Measurements from ENCODE around the gene ADD1.

The ADD1 gene, protein sequence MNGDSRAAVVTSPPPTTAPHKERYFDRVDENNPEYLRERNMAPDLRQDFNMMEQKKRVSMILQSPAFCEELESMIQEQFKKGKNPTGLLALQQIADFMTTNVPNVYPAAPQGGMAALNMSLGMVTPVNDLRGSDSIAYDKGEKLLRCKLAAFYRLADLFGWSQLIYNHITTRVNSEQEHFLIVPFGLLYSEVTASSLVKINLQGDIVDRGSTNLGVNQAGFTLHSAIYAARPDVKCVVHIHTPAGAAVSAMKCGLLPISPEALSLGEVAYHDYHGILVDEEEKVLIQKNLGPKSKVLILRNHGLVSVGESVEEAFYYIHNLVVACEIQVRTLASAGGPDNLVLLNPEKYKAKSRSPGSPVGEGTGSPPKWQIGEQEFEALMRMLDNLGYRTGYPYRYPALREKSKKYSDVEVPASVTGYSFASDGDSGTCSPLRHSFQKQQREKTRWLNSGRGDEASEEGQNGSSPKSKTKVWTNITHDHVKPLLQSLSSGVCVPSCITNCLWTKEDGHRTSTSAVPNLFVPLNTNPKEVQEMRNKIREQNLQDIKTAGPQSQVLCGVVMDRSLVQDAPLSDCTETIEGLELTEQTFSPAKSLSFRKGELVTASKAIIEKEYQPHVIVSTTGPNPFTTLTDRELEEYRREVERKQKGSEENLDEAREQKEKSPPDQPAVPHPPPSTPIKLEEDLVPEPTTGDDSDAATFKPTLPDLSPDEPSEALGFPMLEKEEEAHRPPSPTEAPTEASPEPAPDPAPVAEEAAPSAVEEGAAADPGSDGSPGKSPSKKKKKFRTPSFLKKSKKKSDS

DNA sequence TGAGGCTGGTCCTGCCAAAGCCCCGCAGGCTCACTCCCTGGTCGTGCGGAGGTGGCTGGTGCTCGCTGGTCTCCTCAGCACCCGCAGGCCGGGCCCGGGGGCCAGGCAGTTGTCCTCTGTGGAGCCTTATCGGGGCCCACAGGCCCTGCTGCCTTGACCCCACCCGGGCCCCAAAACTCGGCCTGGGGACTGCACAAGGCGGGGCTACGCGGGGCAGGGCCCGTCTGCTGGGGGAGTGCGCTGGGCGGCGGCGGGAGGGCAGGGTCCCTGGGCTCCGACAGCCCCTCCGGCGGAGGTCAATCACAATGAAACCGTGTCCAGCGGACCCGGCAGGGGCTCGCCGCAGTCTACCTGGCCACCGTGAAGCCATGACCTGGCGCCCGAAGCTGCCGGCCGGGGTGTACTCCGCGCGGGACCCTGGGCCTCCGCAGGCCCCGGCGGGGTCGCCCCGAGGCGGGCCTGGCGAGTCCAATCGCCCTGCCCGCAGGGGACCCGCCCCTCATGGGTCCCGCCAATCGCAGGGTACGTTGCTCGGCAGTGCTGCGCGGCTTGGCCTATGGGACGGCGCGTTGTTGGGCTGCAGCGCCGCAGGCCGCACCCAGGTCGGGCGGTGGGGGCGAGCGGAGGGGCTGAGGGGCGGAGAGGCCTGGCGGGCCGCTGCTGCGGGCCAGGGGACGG is at the start of gene ADD1:
ADD1 (plus strand) TSS at position 582 of the 678 bp plus-strand sequence. CDS start 32,072 bp downstream, outside the sequence.
- DNase-seq (ENCODE audit: insufficient read length, low spot score), result peak; percentile 91
- TF ChIP-seq POLR2A (IDR thresholded peaks at IDR 0.05; ENCODE audit: low read depth, low read length), result peak; percentile 68
- no peak for FAIRE-seq

DNA sequence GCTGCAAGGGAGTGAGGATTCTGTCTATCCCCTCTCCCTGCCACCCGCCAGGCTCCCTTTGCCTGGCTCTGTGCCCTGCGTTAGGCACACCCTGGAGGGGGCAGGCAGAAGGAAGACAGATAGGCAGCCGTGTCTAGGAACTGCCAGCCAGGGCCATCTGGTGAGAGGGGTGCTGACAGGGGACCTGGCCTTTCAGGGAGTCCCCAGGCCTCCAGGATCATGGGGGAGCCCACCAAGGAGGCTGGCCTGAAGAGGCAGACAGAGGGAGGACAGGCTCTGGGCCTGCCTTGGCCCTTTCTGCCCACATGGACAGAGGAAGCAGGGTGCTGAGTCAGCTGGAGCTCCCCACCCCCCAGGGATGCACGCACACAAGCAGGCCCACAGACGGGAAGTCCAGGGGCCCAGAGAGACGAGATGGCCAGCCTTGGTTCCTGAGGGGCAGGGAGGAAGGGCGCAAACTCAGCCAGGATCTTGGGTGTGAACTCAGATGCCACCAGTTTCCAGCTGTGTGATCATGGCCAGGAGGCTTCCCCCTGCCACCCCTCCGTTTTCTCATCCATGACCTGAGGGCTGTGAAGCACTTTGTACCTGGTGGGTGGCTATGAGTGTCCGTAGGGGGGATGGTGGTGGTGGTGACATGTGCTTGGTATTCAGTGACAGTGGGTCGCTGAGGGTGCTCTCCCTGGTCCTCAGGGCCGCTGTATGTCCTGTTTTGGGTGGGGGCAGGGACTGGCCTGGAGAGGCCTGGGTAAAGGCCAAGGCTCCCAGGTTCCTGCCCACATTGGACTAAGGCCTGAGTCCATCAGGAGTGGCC is 49.0 kb upstream of the ADD1 start:
- DNase-seq (ENCODE audit: insufficient read length, low spot score) (peak; percentile 45), FAIRE-seq (no peak)
- peak; percentile 64; the same call in 1 of the 2 replicates for TF ChIP-seq POLR2A (IDR thresholded peaks at IDR 0.05; ENCODE audit: low read depth, low read length)

DNA sequence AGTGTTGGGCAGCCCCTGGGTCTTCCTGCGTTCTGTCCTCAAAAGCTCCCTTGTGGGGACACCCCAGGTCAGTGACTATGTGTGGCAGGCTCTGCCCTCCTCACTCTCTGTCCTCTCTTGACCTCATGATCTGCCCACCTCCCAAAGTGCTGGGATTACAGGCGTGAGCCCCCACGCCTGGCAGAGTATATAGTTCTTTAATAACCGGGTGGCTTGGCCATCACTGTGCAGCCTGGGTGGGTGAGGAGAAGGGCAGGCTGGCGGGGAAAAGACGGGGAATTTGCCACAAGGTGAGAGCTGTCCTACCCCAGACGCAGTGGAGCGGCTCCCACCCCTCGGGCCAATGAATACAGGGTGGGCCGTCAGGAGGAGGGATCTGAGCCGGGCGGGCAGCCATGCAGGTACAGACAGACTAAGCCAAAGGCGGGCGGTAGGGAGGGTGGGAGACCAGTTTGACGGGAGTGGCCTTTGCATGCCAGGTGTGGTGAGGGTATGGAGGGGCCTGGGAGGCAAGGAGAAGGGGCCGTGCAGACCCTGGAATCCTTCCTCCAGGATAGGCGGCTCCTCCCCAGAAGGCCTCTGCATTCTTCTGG is 48.2 kb upstream of the ADD1 start:
- no peak for DNase-seq (ENCODE audit: insufficient read length, low spot score)
- no peak for FAIRE-seq
- no peak for TF ChIP-seq POLR2A (IDR thresholded peaks at IDR 0.05; ENCODE audit: low read depth, low read length)

DNA sequence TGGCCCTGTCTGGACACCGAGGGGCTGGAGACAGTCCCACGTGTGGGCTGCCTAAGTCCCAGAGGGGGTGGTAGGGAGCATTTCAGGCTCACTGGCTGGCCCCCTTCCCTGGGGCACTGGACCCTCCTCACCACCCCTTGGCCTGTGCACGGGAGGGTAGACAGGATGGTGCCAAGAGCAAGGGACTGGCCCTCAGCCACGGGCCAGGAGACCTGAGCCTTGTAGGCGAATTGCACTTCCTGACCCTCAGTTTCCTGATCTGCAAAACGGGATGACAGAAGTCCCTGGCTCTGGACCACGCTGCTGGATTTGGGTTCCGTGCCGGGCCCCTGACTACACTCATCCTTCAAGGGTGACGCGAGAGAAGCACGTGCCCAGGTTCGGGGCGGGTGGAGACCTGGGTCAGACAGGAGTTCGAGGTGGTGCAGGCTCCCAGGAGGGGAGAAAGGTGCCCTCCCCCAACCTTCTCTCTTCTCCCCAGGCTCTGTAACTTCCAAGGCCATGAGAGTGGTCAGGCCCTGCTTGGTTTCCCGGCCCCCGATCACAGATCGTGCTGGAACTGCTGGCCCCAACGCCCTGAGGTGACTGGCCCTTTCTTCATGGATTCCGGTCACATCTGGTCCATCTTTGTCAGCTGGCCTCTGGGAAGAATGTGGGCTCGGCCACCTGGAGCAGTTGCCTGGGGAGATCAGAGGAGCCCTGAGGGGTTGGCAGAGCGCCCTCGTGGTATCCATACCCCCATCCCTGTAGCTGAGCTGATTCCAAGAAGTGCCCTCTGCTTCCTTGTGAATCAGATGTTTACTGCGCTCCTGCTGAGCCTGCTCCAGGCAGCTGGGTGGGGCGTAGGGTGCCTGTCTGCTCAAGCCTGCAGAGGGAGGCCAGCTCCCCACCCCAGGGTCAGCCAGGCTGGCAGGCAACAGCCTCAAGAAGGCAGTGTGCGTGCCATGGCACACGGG is 47.5 kb upstream of the ADD1 start:
- peak; percentile 38 for FAIRE-seq
- TF ChIP-seq POLR2A (IDR thresholded peaks at IDR 0.05; ENCODE audit: low read depth, low read length), result 0 out of 2 replicates have a peak, but pooled peaks have one; percentile 34
- peak; percentile 60 for DNase-seq (ENCODE audit: insufficient read length, low spot score)

DNA sequence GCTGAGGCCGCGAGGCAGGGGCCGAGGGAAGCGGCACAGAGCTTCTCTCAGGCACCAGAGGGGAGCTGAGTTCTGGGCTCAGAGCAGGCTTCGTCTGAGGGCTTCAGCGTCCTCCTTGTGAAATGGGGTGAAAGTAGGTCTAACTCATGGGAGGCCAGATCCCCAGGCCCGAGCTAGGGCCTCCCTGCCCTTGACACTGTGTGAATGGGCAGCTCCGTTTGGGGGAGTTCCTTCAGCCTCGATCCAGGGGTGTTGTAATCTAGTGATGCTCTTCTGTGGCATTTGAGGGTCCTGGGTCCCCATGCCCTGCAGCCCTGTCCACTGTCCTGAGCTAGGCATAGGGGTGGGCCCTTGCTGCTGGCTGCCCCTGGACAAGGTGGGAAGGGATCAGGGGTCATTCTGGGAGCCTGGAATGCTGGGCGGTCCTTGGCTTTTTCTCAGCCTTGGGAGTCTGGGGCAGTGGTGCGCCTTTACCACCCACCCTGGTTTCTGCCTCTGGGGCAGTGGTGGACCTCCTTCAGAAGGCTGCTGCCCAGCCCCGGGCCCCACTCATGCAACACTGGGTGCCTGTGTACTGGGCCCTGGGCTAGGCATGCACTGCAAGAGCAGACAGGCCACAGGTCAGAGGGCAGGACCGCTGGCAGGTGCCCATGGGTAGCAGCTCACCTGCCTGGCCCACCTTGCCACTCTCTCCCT is 46.6 kb upstream of the ADD1 start:
- FAIRE-seq, result no peak
- DNase-seq (ENCODE audit: insufficient read length, low spot score), result no peak
- no peak for TF ChIP-seq POLR2A (IDR thresholded peaks at IDR 0.05; ENCODE audit: low read depth, low read length)

DNA sequence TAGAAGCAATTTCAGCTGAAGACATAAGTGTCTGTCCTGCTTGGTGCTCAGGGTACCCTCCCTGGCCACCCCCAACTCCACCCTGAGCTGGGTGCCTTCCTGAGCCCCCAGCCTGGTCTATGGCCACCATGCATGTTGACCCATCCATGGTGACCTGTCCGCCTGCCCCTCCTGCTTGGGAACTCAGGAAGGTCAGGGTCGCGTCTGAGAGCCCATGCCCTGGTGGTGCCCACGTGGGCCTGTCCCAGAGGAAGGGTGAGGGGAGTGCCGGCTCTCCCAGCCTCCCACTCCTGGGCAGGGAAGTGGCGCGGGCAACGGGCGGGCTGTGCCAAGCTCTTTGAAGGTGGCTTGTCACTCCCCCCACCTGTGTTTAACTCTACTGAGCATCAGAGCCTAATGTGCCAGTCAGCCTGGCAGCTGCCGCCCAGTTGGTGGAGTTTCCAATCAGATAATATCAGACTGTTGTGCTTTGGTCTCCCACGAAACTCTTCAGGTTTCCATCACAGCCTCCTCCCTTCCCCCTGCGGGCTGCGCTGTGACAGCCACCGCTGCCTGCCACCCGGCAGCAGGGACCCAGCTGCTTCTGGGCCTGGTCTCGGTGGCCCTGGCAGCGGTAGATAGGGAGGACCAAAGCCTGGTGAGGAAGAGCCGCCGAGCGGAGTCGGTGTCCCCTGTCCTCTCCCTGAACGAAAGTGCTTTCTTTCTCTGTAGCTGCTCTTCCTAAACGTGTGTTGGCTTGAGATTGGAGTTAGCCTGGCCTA is 45.9 kb upstream of the ADD1 start:
- no peak for FAIRE-seq
- no peak for TF ChIP-seq POLR2A (IDR thresholded peaks at IDR 0.05; ENCODE audit: low read depth, low read length)
- no peak for DNase-seq (ENCODE audit: insufficient read length, low spot score)

DNA sequence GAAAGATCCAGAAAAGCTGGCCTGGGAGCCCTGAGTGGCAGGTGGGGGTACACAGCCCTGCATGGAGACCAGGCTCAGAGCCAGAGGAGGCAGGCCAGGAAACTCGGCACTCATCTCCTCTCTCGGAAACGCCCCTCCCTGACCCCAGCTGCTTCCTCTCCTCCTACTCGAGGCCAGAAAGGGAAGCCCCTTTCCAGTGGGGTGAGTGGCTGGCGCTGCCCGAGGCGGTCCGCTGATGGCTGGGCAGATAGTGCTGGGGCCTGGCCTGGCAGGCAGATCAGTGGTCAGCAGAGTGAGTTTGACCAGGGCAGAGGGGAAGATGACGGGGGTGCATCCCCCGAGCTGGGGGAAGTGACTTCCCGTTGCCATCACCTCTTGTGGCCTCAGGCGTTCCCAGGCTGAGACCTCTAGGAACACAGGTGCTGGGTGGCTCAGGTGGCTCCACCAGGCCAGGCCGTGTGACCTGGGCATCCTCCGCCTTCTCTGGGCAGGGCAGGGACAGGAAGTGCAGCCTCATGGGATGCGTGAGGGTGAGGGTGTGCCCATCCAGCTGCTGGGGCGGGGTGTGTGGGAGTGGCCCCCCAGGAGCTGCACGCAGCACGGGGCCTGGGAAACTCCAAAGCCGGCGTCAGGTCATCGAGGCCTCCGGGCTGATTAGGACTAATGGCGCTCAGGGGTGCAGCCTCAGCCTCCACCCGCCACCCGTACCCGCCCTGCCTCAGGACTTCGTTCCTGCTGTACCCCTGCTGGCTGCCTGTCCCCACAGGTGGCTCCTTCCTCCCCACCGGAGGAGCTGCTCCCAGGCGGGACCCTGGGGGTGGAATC is 45.0 kb upstream of the ADD1 start:
- DNase-seq (ENCODE audit: insufficient read length, low spot score) (no peak), FAIRE-seq (no peak)
- no peak for TF ChIP-seq POLR2A (IDR thresholded peaks at IDR 0.05; ENCODE audit: low read depth, low read length)

DNA sequence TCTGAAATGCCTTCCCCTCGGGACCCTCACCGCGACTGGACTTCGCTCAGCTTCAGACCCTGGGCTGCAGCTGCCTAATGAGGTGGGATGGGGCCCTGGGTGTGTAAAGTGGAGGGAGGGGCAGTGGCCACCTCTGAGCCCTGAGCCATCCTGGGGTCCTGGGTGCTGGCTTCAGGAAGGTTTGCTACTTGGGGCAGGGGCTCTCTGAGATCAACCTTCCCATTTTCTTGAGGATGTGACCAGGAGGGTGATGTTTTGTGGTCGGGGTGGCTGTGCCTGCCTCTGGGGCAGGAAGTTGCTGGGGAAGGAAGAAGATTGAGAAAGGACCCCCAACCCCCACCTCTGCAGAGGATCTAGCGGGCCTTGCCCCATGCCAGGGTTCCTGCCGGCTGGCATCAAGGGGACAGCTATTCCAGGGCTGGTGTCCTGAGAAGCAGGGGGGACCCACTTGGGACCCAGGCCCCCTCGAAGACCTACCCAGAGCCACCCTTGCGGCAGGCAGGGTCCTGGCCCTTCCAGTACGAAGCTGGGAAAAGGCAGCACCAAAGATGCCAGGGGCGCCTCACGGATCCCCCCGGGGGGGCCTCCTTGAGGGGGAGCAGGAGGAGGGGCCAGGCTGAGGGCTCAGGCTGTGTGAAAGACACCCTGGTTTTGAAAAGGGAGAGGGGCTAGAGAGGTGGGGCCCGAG is 44.3 kb upstream of the ADD1 start:
- no peak for TF ChIP-seq POLR2A (IDR thresholded peaks at IDR 0.05; ENCODE audit: low read depth, low read length)
- no peak for FAIRE-seq
- no peak for DNase-seq (ENCODE audit: insufficient read length, low spot score)

DNA sequence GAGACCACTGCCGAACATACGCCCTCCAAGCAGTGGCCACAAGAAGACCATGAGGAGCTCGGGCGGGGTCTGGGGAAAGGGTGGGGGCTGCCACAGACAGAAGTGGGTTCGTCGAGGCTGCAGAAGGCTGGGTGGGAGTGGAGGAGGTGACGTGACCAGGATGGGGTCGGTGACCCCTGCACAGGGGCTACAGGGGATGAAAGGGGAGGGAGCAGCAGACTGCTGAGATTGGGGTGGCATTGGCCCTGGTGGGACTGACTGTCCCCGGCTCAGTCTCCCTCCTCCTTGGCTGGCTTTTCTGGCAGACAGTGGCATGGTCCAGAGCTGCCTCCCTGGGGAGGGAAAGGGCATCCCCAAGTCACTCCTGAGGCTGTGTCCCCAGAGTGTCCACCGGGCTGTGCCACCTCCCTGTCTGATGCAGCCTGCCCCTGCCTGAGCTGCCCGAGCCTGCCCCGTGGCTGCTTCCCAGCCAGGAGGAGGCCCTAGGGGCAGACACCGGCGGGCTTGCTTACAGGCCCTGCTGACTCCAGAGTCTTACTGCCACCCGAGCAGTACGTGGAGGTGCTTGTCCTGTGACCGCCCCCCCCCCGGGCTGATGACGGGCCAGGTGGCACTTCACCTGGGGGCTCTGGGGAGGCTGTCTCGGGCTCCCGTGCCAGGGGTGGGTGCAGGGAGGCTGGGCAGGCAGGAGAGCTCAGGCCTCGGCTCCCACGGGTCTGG is 43.5 kb upstream of the ADD1 start:
- no peak for DNase-seq (ENCODE audit: insufficient read length, low spot score)
- no peak for FAIRE-seq
- no peak for TF ChIP-seq POLR2A (IDR thresholded peaks at IDR 0.05; ENCODE audit: low read depth, low read length)

All from H54 (cell line).